Measurements from ENCODE around the gene CACNA2D3.
"Not testable (repeated sequence)": the region's sequence is repeated elsewhere in the genome, so short reads cannot be mapped to it uniquely, and the experiment has no call there.

Gene CACNA2D3

GRCh38 chr3:54086652-54087405 is 35.5 kb upstream of the CACNA2D3 start:
- no peak overlapping the region for H3K4me3 ChIP-seq (ENCODE audit: control insufficient read depth, low read depth, low read length)

GRCh38 chr3:54087581-54088410 is 34.6 kb upstream of the CACNA2D3 start:
- no peak overlapping the region for H3K4me3 ChIP-seq (ENCODE audit: control insufficient read depth, low read depth, low read length)
- TF ChIP-seq, protein P1, sequence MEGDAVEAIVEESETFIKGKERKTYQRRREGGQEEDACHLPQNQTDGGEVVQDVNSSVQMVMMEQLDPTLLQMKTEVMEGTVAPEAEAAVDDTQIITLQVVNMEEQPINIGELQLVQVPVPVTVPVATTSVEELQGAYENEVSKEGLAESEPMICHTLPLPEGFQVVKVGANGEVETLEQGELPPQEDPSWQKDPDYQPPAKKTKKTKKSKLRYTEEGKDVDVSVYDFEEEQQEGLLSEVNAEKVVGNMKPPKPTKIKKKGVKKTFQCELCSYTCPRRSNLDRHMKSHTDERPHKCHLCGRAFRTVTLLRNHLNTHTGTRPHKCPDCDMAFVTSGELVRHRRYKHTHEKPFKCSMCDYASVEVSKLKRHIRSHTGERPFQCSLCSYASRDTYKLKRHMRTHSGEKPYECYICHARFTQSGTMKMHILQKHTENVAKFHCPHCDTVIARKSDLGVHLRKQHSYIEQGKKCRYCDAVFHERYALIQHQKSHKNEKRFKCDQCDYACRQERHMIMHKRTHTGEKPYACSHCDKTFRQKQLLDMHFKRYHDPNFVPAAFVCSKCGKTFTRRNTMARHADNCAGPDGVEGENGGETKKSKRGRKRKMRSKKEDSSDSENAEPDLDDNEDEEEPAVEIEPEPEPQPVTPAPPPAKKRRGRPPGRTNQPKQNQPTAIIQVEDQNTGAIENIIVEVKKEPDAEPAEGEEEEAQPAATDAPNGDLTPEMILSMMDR (IDR thresholded peaks at IDR 0.05; ENCODE audit: control insufficient read depth, insufficient read depth, low read depth, low read length, missing control alignments), result no peak
- DNase-seq (ENCODE audit: low read depth), result no peak

More at GRCh38 chr3:54086652-54087405, 35.5 kb upstream of the CACNA2D3 start:
- TF ChIP-seq, protein P1 (IDR thresholded peaks at IDR 0.05; ENCODE audit: control insufficient read depth, insufficient read depth, low read depth, low read length, missing control alignments), result no peak
- DNase-seq (ENCODE audit: low read depth), result no peak

- TF ChIP-seq, protein P1 (IDR thresholded peaks at IDR 0.05; ENCODE audit: control insufficient read depth, insufficient read depth, low read depth, low read length, missing control alignments), result no peak
- no peak for DNase-seq (ENCODE audit: low read depth)
- no peak overlapping the region for H3K4me3 ChIP-seq (ENCODE audit: control insufficient read depth, low read depth, low read length)
Measured at GRCh38 chr3:54093491-54094248, 28.7 kb upstream of the CACNA2D3 start.

- no peak overlapping the region for H3K4me3 ChIP-seq (ENCODE audit: control insufficient read depth, low read depth, low read length)
- no peak for DNase-seq (ENCODE audit: low read depth)
- TF ChIP-seq, protein P1 (IDR thresholded peaks at IDR 0.05; ENCODE audit: control insufficient read depth, insufficient read depth, low read depth, low read length, missing control alignments), result no peak
Measured at GRCh38 chr3:54094926-54095325, 27.4 kb upstream of the CACNA2D3 start.

- DNase-seq (ENCODE audit: low read depth), result no peak
- no peak overlapping the region for H3K4me3 ChIP-seq (ENCODE audit: control insufficient read depth, low read depth, low read length)
- TF ChIP-seq, protein P1 (IDR thresholded peaks at IDR 0.05; ENCODE audit: control insufficient read depth, insufficient read depth, low read depth, low read length, missing control alignments), result no peak
Measured at GRCh38 chr3:54099381-54099780, 23.0 kb upstream of the CACNA2D3 start.

GRCh38 chr3:54104084-54104483 is 18.3 kb upstream of the CACNA2D3 start:
- TF ChIP-seq, protein P1 (IDR thresholded peaks at IDR 0.05; ENCODE audit: control insufficient read depth, insufficient read depth, low read depth, low read length, missing control alignments), result no peak
- no peak for DNase-seq (ENCODE audit: low read depth)
- no peak overlapping the region for H3K4me3 ChIP-seq (ENCODE audit: control insufficient read depth, low read depth, low read length)

- not testable (repeated sequence) for DNase-seq (ENCODE audit: low read depth); H3K4me3 ChIP-seq (ENCODE audit: control insufficient read depth, low read depth, low read length)
Measured at GRCh38 chr3:54116129-54116528, 6.2 kb upstream of the CACNA2D3 start.

Measured in AG09309 (cell line).